A673 (cell line): ENCODE measurements around the gene CDKN2A.

Experiments
- EZH2 ChIP-seq: fragments of 200-600 bp; sonication (generic); IDR thresholded peaks from 2 replicates; pipeline ENCODE4 v1.6.1; 2017; ENCODE audit warnings: borderline replicate concordance, low read depth, mild to moderate bottlenecking, mixed read lengths, antibody characterized with exemption, low read length; ENCODE audit not compliant: poor library complexity, severe bottlenecking
- TF ChIP-seq, protein P1 (sequence below): fragments of 300-800, 200-600 bp; sonication (generic); conservative IDR thresholded peaks from 2 replicates; pipeline ENCODE4 v1.5.1; 2017; ENCODE audit warnings: low read depth, mild to moderate bottlenecking, antibody characterized with exemption, low read length, moderate library complexity, mixed read lengths

DNA sequence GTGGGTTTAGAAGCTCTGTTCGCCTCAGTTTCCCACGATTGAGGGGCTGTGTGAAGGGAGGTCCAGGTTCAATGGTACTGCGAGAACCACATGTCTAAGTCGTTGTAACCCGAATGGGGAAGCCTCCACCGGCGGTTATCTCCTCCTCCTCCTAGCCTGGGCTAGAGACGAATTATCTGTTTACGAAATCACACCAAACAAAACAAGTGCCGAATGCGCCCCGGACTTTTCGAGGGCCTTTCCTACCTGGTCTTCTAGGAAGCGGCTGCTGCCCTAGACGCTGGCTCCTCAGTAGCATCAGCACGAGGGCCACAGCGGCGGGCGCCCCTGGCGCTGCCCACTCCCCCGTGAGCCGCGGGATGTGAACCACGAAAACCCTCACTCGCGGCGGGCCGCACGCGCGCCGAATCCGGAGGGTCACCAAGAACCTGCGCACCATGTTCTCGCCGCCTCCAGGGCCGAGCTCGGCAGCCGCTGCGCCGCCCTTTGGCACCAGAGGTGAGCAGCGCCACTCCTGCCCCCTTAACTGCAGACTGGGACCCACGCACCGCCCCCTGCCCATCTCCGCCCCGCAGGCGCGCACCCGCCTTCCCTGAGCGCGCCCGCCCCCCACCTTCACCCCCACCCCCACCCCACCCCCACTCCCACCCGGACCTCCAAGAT is at the start of gene CDKN2A:
- TF ChIP-seq, protein P1, sequence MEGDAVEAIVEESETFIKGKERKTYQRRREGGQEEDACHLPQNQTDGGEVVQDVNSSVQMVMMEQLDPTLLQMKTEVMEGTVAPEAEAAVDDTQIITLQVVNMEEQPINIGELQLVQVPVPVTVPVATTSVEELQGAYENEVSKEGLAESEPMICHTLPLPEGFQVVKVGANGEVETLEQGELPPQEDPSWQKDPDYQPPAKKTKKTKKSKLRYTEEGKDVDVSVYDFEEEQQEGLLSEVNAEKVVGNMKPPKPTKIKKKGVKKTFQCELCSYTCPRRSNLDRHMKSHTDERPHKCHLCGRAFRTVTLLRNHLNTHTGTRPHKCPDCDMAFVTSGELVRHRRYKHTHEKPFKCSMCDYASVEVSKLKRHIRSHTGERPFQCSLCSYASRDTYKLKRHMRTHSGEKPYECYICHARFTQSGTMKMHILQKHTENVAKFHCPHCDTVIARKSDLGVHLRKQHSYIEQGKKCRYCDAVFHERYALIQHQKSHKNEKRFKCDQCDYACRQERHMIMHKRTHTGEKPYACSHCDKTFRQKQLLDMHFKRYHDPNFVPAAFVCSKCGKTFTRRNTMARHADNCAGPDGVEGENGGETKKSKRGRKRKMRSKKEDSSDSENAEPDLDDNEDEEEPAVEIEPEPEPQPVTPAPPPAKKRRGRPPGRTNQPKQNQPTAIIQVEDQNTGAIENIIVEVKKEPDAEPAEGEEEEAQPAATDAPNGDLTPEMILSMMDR = no peak
- no peak for TF ChIP-seq EZH2
